HG02623 (cell line): ENCODE data around the gene RGR.
"Not testable (repeated sequence)": the region's sequence is repeated elsewhere in the genome, so short reads cannot be mapped to it uniquely, and the experiment has no call there.

Source experiments
- ATAC-seq: cut with Tn5 transposase; IDR thresholded peaks from one replicate; pipeline ENCODE4 v1.9.1; 2021; ENCODE audit warnings: moderate library complexity; ENCODE audit not compliant: unreplicated experiment

The RGR gene

DNA sequence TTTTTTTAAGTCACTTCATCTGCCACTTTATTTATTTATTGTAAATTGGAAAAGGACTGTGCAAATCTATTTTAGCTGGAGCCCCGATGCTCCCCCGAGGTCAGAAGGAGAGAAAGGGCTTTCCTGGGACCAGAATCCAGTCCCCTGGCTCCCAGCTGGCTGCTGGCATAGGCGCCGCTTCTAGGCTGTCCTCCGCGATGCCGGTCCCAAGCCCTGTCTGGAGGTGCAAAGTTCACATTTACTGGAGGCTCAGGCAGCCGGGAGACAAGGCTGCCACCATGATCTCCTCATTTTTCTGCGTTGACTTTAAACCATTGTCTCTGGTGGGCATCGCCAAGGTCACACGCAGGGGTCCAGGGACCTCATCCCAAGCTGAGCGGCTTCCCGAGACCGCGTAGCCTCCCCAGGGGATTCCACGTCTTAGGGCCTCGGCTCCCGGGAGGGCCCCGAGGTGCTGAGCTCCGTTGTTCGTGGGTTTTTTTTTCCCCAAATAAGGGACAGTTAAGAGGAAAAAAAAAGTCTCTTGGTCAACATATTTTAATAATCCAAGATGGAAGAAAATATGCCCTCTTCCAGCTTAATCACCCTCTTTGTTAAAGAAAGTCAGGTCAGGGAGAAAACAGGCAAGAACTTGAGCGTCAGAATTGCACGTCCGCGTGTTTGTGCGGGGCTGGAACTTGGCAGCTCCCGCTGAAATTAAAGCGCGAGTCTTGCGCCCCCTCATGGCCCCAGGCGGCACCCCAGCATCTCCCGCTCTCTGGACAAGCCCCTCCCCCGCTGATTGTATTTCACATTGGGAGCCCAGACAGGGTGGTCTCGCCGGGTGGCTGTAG lies 11.9 kb downstream of the RGR start:
- ATAC-seq, result no peak

DNA sequence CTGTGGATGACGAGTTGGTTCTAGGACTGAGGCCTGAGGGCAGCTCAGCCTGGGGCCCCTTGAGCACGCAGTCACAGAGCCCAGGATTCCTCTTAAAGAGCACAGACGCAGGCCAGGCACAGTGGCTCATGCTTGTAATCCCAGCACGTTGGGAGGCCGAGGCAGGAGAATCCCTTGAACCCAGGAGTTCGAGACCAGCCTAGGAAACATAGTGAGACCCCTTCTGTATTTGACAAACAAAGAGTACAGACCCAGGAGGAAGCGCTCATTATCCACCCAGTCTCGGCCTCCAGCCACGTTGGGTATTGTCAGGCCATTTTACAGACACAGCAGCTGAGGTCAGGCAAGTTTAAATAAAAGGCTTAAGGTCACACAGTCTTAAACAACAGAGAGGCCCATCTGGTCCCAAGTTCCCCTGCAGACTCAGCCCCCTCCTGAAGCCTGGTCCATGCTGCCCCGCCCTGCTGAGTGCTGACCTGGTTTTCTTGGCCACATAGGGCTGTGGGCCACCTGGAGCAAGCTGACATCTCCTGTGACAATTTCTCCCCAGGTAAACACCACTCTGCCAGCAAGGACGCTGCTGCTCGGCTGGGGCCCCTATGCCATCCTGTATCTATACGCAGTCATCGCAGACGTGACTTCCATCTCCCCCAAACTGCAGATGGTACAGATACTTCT lies 12.6 kb downstream of the RGR start:
- ATAC-seq, result no peak

DNA sequence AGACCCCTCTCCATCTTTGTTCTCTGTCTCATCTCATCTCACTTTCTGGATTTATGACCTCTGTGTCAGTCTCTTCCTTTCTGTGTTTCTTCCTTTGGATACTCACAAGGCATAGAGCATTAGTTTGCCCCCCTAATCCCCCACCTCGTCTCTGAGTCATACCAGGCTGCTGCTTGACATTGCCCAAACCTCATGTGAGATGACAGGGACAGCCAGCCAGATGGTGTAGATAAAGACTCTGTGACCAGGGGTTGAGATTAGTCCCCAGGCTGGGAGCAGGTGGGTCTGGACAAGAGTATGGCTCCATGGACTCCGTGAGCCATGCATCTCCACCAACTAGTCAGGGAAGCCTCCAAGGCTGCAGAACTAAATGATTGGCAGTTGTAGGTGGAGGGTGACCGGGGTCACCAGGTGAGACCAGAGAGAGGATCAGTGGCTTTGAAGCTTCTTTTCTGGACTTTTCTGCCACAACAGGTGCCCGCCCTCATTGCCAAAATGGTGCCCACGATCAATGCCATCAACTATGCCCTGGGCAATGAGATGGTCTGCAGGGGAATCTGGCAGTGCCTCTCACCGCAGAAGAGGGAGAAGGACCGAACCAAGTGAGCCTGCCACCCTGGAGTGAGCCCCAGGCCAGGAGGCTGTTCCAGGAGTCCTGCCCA lies 13.3 kb downstream of the RGR start:
- ATAC-seq, result no peak

DNA sequence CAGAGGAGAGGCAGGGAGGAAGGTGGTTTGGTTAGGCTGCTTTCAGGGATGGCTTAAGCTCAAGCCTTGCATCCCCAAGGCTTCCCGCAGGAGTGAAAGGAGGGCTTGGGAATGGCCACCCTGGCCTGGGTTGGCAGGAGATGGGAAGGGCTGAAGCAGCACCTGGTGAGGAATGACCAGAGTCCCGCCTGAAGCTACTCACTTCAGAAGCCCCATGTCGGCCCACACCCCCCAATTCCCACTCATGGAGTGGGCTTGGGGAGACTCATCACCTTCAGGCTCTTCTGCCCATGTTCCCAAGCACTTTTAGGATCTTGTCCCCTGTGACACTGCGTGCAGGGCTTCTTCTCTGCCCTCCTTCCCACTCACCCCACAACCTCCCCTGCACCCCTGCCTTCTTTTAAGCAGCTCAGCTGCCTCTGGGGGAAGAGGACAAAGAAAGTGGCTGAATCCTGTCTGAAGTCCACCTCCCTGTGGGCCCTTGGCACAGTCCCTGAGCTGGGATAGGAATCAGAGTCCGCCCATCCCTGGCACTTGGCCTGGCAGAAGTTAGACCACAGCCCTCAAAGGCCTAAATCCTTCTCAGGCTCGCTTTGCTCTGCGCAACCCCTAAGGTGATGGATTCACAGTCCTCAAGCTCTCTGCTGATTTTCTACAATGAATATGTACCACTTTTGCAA lies 16.5 kb downstream of the RGR start:
- ATAC-seq, result no peak

DNA sequence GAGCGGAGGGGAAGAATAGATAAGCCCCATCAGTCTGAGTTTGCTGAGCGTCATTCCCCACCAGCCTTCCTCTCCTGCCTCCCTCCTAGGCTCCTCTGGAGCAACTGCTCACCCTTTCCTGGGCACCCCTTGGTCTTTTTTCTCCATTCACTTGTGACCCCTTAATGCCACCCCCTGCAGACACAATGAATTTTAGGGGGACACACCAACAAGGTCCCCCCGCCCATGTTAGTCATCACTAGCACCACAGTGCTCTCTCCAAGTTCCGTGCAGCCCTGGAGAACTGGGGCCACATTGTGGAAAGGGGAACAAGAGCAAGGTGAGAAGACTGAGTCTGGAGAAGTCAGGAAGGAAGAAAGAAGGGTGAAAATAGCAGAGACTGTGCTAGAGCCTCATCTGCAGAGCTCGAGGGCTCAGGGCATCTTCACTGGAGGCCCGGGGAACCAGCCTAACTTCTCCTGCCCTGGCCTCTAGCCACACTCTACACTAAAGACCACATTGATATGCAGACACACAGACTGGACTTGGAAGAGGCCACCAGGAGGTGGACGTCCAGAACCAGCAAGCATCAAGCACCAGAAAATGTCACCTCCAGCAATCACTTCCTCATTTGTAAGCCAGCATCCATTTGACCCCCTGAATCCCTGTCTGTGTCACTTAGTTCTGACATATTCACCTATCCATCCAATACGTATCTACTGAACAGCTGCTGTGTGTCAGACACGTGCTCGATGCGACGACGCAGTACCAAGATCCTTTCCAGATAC lies 17.5 kb downstream of the RGR start:
- ATAC-seq, result no peak

DNA sequence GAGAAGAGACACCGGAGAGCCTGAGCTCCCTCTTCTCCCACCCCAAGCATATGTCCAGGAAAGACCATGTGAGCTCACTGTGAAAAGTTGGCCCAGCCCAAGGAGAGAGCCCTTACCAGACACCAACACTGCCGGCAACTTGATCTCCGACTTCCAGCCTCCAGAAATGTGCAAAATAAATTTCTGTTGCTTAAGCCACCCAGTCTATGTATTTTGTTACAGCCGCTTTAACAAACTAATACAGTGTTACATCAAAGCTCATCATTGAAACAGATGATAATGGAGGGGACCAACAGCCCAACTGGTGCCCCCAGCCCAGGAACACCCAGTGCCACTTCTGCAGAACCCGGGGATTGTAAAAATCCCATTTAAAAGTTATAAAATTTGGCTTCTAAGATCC lies 18.9 kb downstream of the RGR start:
- ATAC-seq, result no peak

DNA sequence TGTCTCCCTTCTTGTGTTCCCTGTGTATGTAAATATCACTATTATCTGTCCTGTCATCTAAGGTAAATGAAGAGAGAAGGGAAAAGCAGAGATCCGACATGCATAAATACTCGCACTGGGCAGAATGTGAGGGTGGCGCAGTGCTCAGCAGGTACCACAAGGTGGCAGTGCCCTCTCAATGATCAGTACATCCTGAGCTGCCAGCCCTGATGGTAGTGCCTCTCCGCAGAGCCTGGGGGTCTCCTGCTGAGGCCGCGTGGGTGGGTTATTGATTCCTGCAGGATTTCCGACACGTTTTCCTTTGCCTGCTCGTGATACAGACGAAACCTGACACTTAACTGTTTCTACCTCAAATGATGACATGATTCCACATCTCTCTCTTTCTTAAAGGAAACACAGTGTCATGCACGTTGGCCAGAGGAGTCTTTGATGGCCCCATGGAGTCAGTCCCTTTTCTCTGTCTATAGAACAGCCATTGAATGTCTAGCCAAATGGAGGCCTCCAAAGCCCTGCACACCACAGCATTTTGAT lies 19.8 kb downstream of the RGR start:
- ATAC-seq, result peak; percentile 78

DNA sequence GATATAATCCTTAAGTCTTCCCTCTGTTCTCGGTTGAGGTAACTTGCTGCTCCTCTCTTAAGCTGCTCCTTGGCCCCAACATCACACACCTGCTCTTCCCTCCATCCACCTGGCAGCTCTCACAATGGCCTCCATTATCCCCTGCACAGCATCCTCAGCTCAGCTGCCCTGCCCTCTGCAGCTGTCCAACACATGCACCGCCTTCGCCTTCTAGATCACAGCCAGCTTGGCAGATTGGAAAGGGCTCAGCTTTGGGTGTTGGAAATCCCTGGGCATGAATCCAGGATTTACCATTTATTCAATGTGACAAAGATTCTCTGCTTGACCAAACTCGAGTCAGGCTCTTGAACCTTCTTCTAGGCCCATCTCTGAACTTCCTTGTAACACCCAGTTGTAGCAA lies 20.6 kb downstream of the RGR start:
- ATAC-seq, result no peak

DNA sequence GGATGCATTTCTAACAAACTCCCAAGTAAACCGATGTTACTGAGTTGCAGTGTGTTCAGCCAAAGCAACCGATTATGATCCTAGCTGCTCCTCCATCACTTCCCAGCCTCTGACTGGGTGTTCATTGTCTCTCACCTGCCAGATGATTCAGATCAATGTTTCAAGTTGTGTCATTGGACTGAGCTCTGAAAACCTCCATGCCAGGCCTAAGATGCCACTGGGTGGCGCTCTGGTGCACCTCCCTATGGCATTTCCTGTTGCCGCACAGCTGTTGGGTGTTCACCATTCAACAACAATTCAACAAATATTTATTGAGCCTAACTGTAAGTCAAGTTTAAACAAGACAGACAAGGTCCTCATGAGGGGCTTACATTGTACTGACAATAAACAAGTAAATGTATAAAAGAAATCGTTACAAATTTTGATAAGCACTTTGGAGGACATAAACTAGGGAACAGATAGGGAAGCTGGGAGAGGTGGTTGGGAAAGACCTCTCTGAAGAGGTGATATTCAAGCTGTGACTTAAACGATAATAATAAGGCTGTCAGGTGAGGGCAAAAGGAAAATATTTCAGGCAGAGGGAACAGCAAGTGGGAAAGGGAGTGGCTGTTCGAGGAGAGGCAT lies 22.8 kb downstream of the RGR start:
- ATAC-seq, result peak; percentile 45

DNA sequence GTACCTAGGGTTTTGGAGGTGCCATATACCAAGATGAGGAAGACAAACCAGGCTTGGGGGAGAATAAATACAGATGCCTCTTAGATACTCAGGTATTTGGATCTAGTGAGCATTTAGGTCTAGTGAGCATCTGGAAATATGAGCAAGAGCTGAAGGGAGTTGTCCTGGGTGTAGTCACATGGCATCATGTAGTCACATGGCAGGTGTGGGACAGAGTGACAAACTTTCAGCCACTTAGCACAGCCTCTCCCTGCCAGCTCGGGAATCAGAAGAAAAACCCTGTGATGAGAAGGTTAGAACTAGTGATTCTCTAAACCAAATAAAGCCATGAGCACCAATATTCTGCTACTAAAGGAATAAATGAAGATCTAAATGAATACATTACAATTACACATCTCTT lies 24.3 kb downstream of the RGR start:
- ATAC-seq, result no peak

DNA sequence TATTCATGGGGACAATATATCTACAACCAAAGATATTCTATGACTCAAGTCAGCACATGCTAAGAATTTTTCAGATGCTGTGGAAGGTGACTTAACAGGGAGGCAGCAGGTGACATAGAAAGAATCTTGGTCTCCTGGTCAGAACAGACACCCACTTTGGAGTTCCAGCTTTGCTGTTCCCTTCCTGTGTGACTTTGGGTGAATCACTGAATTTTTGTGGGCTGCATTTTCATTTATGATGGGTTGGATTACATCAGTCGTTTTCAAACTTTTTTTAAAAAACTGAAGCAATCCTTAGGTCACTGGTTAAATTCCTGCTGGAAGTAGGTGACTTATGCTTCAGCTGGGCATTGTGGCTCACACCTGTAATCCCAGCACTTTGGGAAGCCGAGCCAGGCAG lies 24.9 kb downstream of the RGR start:
- no peak for ATAC-seq

DNA sequence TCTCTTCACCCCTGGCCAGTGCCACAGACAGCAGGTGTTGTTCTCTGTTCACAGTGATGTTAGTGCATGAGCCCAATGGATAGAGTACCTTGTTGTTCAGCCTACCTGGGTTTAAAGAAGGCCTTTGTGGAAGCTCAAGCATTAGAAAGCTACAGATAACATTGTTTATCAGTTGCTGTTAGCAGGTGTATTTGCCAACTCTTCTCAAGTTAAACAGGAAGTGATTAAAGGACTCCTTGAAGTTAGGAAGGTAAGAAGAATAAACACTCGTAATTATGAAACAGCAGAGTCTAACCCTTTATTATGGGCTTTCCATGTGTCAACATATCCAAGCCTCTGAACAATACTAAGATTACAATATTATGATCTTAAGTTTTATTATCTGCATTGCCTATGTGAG lies 25.9 kb downstream of the RGR start:
- ATAC-seq, result no peak

DNA sequence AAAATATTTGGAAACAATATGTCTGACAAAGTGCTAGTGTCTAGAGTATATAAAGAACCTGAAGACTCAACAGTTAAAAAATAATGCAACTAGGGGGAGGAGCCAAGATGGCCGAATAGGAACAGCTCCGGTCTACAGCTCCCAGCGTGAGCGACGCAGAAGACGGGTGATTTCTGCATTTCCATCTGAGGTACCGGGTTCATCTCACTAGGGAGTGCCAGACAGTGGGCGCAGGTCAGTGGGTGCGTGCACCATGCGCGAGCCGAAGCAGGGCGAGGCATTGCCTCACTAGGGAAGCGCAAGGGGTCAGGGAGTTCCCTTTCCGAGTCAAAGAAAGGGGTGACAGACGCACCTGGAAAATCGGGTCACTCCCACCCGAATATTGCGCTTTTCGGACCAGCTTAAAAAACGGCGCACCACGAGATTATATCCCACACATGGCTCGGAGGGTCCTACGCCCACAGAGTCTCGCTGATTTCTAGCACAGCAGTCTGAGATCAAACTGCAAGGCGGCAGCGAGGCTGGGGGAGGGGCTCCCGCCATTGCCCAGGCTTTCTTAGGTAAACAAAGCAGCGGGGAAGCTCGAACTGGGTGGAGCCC lies 35.1 kb downstream of the RGR start:
- not testable (repeated sequence) for ATAC-seq

DNA sequence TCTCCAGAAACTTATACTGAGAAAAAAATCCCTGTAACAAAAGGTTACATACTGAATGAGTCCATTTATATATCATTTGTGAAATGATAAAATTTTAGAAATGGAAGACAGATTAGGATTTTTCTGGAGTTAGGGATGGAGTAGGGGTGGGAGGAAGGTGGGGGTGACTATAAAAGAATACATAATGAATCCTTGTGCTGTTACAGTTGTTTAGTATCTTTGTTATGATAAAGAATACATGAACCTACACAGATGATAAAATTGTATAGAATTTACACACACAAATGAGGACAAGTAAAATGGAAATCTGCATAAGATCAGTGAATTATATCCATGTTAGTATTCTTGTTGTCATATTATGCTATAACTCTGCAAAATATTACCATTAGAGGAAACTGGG lies 41.8 kb downstream of the RGR start:
- no peak for ATAC-seq

DNA sequence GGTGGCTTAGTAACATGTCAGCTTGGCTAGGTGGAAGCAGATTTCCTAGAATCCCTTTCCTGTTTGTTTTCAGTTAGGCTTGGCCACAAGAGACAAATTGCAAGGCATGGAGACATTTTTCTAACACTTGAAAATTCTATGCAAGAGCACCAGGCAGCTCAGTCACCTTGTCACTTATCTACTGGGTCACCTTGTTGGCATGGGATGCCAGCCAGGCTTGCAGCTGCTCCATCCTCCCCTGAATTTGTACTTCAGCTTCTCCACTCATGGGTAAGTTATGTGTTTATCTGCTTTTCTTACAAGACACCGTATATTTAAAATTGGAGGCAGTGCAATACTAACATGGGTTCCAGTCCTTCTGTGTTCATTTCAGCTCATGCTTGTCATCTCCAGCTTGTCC lies 43.3 kb downstream of the RGR start:
- no peak for ATAC-seq

DNA sequence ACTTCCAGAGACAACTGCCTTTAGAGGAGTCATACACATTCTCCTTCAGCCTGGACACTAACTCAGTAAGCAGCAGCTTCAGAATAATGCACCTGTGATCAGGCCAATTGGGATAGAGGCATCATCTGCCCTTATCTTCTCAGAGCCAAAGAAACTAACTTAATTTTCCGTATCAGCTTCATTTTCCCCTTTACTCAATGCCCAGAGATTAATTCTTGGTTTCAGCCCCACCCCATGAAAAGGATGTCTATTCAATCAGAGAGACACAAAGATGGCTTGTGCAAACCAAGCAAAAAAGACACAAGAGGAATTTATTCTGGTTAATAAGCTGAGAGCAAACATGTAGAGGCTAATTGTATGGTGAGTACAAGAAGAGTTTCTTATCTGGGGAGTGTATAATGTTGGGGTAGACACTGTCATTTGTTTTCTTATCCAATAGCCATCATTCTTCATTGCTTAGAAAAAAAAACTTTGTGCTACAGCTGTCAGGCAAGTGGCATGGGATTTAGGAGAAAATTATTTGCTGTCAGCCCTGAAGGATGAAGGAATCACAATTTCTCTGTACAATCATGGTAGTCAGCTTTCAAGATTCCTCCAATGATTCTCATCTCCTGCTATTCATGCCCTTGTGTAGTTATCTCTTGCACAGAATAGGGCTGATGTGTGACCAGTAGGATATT lies 44.8 kb downstream of the RGR start:
- ATAC-seq, result no peak

DNA sequence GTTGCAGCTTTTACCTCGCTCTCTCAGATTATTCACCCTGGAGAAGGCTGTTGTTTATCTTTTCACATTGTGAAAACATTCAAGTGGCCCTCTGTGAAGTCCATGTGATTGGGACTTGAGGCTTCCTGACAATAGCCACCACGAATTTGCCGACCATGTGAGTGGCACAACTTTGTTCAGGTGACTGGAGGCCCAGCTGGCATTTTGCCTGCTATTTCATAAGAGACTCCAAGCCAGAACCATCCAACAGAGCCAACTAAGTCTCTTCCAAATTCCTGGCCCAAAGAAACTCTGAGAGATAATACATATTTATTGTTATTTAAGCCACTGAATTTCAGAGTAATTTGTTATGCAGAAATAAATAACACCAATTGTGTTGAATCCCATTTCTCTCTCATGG lies 45.4 kb downstream of the RGR start:
- no peak for ATAC-seq

DNA sequence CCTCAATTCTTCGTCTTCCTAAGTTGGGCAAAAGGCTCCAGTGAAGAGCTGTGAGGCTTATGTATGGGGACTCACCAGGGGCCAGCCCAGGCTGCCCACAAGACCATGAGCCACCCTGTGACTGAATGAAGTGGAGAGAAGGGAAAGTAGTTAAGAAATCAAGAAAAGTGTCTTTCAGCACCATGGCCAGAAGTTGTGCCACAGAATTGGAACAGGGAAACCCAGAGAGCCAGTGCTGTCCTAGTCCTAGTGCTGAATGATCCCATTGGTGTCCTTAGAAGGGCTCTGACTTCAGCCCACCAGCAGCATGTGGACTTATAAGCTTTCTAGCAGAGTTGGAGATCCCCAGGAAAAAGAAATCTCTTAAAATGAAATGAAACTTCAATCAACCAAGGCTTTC lies 46.5 kb downstream of the RGR start:
- ATAC-seq, result no peak

DNA sequence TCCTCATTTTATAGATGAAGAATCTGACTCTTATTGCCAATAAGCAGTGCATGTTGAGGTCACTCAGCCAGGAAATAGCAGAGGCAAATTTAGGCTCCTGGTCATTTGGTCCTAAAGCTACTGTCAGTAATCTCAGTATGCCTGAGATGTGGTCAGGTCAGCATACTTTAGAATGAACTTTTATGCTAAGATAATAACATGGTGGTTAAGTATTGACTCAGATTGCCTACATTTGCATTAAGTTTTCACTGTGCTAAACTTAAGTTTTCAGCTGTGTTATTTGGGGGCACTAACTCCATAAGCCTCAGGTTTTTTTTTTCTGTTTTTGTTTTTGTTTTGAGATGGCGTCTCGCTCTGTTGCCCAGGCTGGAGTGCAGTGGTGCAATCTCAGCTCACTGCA lies 47.6 kb downstream of the RGR start:
- peak; percentile 56 for ATAC-seq
